ENCODE results near the gene RPS6KA1. TPM values are rescaled to one million over a fixed set of nuclear protein-coding genes. Genes with fewer than 3 reads are reported as not detected.

Gene RPS6KA1
- polyA plus RNA-seq, 3 donors = 116 to 189 (median 188) TPM

DNA sequence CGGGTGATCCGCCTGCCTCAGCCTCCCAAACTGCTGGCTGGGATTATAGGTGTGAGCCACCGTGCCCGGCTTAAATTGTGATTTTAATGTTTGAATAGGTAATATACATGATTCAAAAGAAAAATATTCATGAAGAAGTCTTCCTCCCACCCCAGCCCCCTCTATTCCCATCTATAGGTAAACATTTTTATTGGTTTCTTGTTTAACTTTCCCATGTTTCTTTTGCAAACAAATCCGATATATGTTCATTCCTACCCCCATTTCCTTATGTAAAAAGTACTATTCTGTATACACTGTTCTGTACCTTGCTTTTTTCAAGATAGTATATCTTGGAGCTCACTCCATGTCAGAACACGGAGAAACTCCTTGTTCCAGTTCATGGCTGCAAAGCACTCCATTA is 23.2 kb downstream of the RPS6KA1 start:
- 100% methylated on average over 3 of the region's 6 CpGs for WGBS (ENCODE audit: insufficient coverage)
- TF ChIP-seq, protein P1, sequence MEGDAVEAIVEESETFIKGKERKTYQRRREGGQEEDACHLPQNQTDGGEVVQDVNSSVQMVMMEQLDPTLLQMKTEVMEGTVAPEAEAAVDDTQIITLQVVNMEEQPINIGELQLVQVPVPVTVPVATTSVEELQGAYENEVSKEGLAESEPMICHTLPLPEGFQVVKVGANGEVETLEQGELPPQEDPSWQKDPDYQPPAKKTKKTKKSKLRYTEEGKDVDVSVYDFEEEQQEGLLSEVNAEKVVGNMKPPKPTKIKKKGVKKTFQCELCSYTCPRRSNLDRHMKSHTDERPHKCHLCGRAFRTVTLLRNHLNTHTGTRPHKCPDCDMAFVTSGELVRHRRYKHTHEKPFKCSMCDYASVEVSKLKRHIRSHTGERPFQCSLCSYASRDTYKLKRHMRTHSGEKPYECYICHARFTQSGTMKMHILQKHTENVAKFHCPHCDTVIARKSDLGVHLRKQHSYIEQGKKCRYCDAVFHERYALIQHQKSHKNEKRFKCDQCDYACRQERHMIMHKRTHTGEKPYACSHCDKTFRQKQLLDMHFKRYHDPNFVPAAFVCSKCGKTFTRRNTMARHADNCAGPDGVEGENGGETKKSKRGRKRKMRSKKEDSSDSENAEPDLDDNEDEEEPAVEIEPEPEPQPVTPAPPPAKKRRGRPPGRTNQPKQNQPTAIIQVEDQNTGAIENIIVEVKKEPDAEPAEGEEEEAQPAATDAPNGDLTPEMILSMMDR (IDR thresholded peaks at IDR 0.05) = no peak
- intact Hi-C loops (cut with micrococcal nuclease) = loop anchor here in 1 of 2 donors (5.0 kb wide), 1 partner anchor 50 kb away; no protein-coding TSS in a partner anchor

DNA sequence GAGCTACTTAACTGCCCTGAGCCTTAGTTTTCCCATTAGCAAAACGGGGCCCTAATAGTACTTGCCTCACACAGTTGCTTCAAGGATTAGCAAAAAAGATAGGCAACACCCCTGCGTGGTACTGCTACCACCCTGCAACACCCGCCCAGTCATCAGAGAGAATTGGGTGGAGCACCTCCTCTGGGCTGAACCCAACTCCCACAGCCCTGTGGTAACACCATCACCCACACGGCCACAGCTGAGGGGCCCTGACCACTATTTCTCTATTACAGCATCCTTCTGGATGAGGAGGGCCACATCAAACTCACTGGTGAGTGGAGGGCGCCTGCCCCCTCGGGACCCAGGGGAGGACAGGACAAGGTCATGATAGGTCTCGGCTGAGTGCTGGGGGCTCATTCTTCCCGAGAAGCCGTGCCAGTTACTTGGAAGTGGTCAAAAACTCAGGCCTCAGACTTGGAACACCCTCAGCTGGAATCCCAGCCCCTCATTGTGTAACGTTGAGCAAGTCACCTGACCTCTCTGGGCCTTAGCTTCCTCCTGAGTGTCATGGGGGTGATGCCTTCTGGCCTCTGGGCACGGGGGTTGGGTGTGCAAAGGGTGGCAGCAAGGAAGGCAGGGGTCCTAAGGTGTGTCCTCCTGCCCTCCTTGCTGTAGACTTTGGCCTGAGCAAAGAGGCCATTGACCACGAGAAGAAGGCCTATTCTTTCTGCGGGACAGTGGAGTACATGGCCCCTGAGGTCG is 24.6 kb downstream of the RPS6KA1 start:
- intact Hi-C loops (cut with micrococcal nuclease) = loop anchor here in 1 of 2 donors (5.0 kb wide), 1 partner anchor 52 kb away; no protein-coding TSS in a partner anchor
- H3K4me2 ChIP-seq (replicated peaks; ENCODE audit: extremely low read depth, low read length, poor library complexity, severe bottlenecking) = peak overlapping the region; percentile 28
- peaks cover 22 to 31% of the 10 kb centered on the region in 2 donors for H3K4me1 ChIP-seq (ENCODE audit: control insufficient read depth in 1 of 2, insufficient read depth in 2 of 2, low read length in 2 of 2)
- H3K27ac Mint-ChIP-seq = peak overlapping the region; percentile 63 to 93 (median 86)
- no peaks in the 10 kb centered on the region for H3K27me3 ChIP-seq (ENCODE audit: control insufficient read depth in 2 of 2, insufficient read depth in 2 of 2, low read length in 2 of 2)
- peaks cover 82% of the 10 kb centered on the region for H3K79me2 ChIP-seq (ENCODE audit: insufficient read depth, low read length)
- H3K9me3 ChIP-seq (replicated peaks in 1 of 2; ENCODE audit: control insufficient read depth in 1 of 2, insufficient read depth in 1 of 2, low read length in 2 of 2) = no peaks in the 10 kb centered on the region
- peaks cover 94% of the 10 kb centered on the region for H4K20me1 ChIP-seq (ENCODE audit: insufficient read depth, low read length)
- H3K9ac ChIP-seq (ENCODE audit: insufficient read depth, low read length, poor library complexity, severe bottlenecking) = peak overlapping the region; percentile 39
- H3K36me3 ChIP-seq (replicated peaks in 1 of 2; ENCODE audit: control insufficient read depth in 1 of 2, insufficient read depth in 2 of 2, low read length in 2 of 2) = peaks cover 80 to 90% of the 10 kb centered on the region in 2 donors
- H3K4me1 Mint-ChIP-seq = peaks cover 28% of the 10 kb centered on the region
- H3K27me3 Mint-ChIP-seq (ENCODE audit: low read depth in 3 of 3) = no peaks in the 10 kb centered on the region
- peak overlapping the region in 1 of 3 experiments; percentile 0 for H3K4me3 ChIP-seq (replicated peaks in 1 of 3; ENCODE audit: low read depth in 2 of 3, low read length in 3 of 3)
- no peak overlapping the region for H3K4me3 Mint-ChIP-seq
- 30% methylated on average over 14 of the region's 14 CpGs for WGBS (ENCODE audit: insufficient coverage)
- peaks cover 80 to 92% of the 10 kb centered on the region in 2 donors for H3K36me3 Mint-ChIP-seq
- peak; percentile 61 to 69 (median 63) for DNase-seq
- H3K9me3 Mint-ChIP-seq = no peaks in the 10 kb centered on the region
- H2AFZ ChIP-seq (ENCODE audit: insufficient read depth, low read depth, low read length, poor library complexity, severe bottlenecking) = no peak overlapping the region
- peak overlapping the region; percentile 54 to 85 for H3K27ac ChIP-seq (ENCODE audit: low read depth in 1 of 2, low read length in 2 of 2)
- TF ChIP-seq, protein P1 (IDR thresholded peaks at IDR 0.05) = no peak

More for the DNA sequence above, 23.2 kb downstream of the RPS6KA1 start:
- no peak overlapping the region for H3K4me3 Mint-ChIP-seq
- H3K9me3 ChIP-seq (replicated peaks in 1 of 2; ENCODE audit: control insufficient read depth in 1 of 2, insufficient read depth in 1 of 2, low read length in 2 of 2) = no peaks in the 10 kb centered on the region
- peaks cover 94% of the 10 kb centered on the region for H4K20me1 ChIP-seq (ENCODE audit: insufficient read depth, low read length)
- H3K27me3 ChIP-seq (ENCODE audit: control insufficient read depth in 2 of 2, insufficient read depth in 2 of 2, low read length in 2 of 2) = no peaks in the 10 kb centered on the region
- H3K4me2 ChIP-seq (replicated peaks; ENCODE audit: extremely low read depth, low read length, poor library complexity, severe bottlenecking) = no peak overlapping the region
- H2AFZ ChIP-seq (ENCODE audit: insufficient read depth, low read depth, low read length, poor library complexity, severe bottlenecking) = no peak overlapping the region
- H3K36me3 Mint-ChIP-seq = peaks cover 79 to 91% of the 10 kb centered on the region in 2 donors
- peak overlapping the region in 5 of 7 donors; percentile 42 to 93 (median 81) for H3K27ac Mint-ChIP-seq
- H3K27me3 Mint-ChIP-seq (ENCODE audit: low read depth in 3 of 3) = no peaks in the 10 kb centered on the region
- peaks cover 24 to 37% of the 10 kb centered on the region in 2 donors for H3K4me1 ChIP-seq (ENCODE audit: control insufficient read depth in 1 of 2, insufficient read depth in 2 of 2, low read length in 2 of 2)
- H3K9me3 Mint-ChIP-seq = peaks cover 0 to 1% (median 0%) of the 10 kb centered on the region in 7 donors
- H3K9ac ChIP-seq (ENCODE audit: insufficient read depth, low read length, poor library complexity, severe bottlenecking) = no peak overlapping the region
- peaks cover 80 to 90% of the 10 kb centered on the region in 2 donors for H3K36me3 ChIP-seq (replicated peaks in 1 of 2; ENCODE audit: control insufficient read depth in 1 of 2, insufficient read depth in 2 of 2, low read length in 2 of 2)
- no peak overlapping the region for H3K4me3 ChIP-seq (replicated peaks in 1 of 3; ENCODE audit: low read depth in 2 of 3, low read length in 3 of 3)
- DNase-seq = no peak
- peak overlapping the region; percentile 56 to 85 for H3K27ac ChIP-seq (ENCODE audit: low read depth in 1 of 2, low read length in 2 of 2)
- H3K79me2 ChIP-seq (ENCODE audit: insufficient read depth, low read length) = peaks cover 90% of the 10 kb centered on the region
- peaks cover 31% of the 10 kb centered on the region for H3K4me1 Mint-ChIP-seq

Data from CD14-positive monocyte (primary cell).